MCF 10A (cell line): ENCODE results near the gene SLC34A2. TPM values are rescaled to one million over a fixed set of nuclear protein-coding genes. Genes with fewer than 3 reads are reported as not detected.

Experiments used
- BruUV-seq: library from RNA; stranded (reverse); fragments of 400-500 nt; replicated peaks from 2 replicates; lab custom pipeline; 2021; lab: Mats Ljungman, UMichigan
- CTCF ChIA-PET: fragments of 300-600 bp; sonication (Branson Sonifier 250); formaldehyde crosslinking; extraction: SDS; loops from one replicate; lab custom pipeline; 2021; ENCODE audit warnings: antibody characterized with exemption, inconsistent platforms; lab: Yijun Ruan, JAX
- POLR2A ChIA-PET: fragments of 300-600, 350-650 bp; sonication (Branson Sonifier 250); formaldehyde crosslinking; extraction: SDS; loops from one replicate; lab custom pipeline; 2020; ENCODE audit warnings: antibody characterized with exemption, inconsistent platforms; lab: Yijun Ruan, JAX
- DNase-seq: peaks from one replicate; pipeline ENCODE4 v3.0.0-alpha.2; 2018; ENCODE audit not compliant: unreplicated experiment
- H3K27ac Mint-ChIP-seq: one replicate; pipeline ENCODE4 v1.8.0; 2022; ENCODE audit warnings: mild to moderate bottlenecking, low read depth, mixed read lengths; ENCODE audit not compliant: unreplicated experiment
- H3K27me3 Mint-ChIP-seq: one replicate; pipeline ENCODE4 v1.8.0; 2022; ENCODE audit warnings: mixed read lengths; ENCODE audit not compliant: insufficient read depth, unreplicated experiment
- H3K36me3 Mint-ChIP-seq: one replicate; pipeline ENCODE4 v1.8.0; 2022; ENCODE audit warnings: mild to moderate bottlenecking, moderate library complexity, mixed read lengths; ENCODE audit not compliant: insufficient read depth, unreplicated experiment
- H3K4me1 Mint-ChIP-seq: one replicate; pipeline ENCODE4 v1.8.0; 2022; ENCODE audit warnings: mixed read lengths; ENCODE audit not compliant: insufficient read depth, unreplicated experiment
- H3K4me3 Mint-ChIP-seq: one replicate; pipeline ENCODE4 v1.8.0; 2022; ENCODE audit warnings: mild to moderate bottlenecking, moderate library complexity, mixed read lengths; ENCODE audit not compliant: unreplicated experiment
- H3K9me3 Mint-ChIP-seq: one replicate; pipeline ENCODE4 v1.8.0; 2022; ENCODE audit warnings: mixed read lengths; ENCODE audit not compliant: unreplicated experiment
- CTCF ChIP-seq: fragments of 200-600 bp; IDR thresholded peaks from one replicate; pipeline ENCODE4 v1.8.0; 2022; ENCODE audit warnings: antibody characterized with exemption, mild to moderate bottlenecking; ENCODE audit not compliant: unreplicated experiment
- intact Hi-C: fragments of 100-400 bp; cut with micrococcal nuclease; formaldehyde crosslinking; loops from 2 replicates; pipeline ENCODE4 v1.14.1; 2022
- total RNA-seq: library from RNA; stranded (reverse); gene quantifications from 2 replicates; pipeline ENCODE4 v1.2.3, GENCODE V29; 2022

The SLC34A2 gene
- total RNA-seq, 1 experiment from 2014 or later = not detected

- H3K27me3 Mint-ChIP-seq = no peaks in the 10 kb centered on the region
- no peaks in the 10 kb centered on the region for H3K36me3 Mint-ChIP-seq
- H3K27ac Mint-ChIP-seq = no peak overlapping the region
- no peak overlapping the region for H3K4me3 Mint-ChIP-seq
- ChIA-PET POLR2A (no interaction called here), CTCF (interaction anchor here (1.1 kb wide), 1 partner anchor 10 kb away, joined by 4 read pairs; no protein-coding TSS in a partner anchor)
- intact Hi-C loops = no loop called here
- no peak for TF ChIP-seq CTCF
- peak; percentile 26 for DNase-seq
- BruUV-seq = no TSS peak
- no peaks in the 10 kb centered on the region for H3K9me3 Mint-ChIP-seq
- H3K4me1 Mint-ChIP-seq = peaks cover 4% of the 10 kb centered on the region
These were observed 48.2 kb downstream of the SLC34A2 start for GRCh38 chr4:25703731-25704388.

GRCh38 chr4:25704516-25704915 is 48.9 kb downstream of the SLC34A2 start:
- Mint-ChIP-seq H3K9me3 (no peaks in the 10 kb centered on the region), H3K27ac (no peak overlapping the region), H3K4me1 (peaks cover 5% of the 10 kb centered on the region), H3K36me3 (no peaks in the 10 kb centered on the region), H3K27me3 (no peaks in the 10 kb centered on the region), H3K4me3 (no peak overlapping the region)
- intact Hi-C loops = no loop called here
- TF ChIP-seq CTCF = no peak
- DNase-seq = no peak
- POLR2A ChIA-PET = no interaction called here
- no TSS peak for BruUV-seq
- CTCF ChIA-PET = no interaction called here

- no peak for DNase-seq
- CTCF ChIA-PET = interaction anchor here (2.2 kb wide), 1 partner anchor 269 kb away, joined by 6 read pairs; no protein-coding TSS in a partner anchor
- H3K27me3 Mint-ChIP-seq = no peaks in the 10 kb centered on the region
- no TSS peak for BruUV-seq
- H3K36me3 Mint-ChIP-seq = no peaks in the 10 kb centered on the region
- no peak overlapping the region for H3K4me3 Mint-ChIP-seq
- no peak overlapping the region for H3K27ac Mint-ChIP-seq
- H3K4me1 Mint-ChIP-seq = peaks cover 5% of the 10 kb centered on the region
- no peaks in the 10 kb centered on the region for H3K9me3 Mint-ChIP-seq
- intact Hi-C loops = no loop called here
- POLR2A ChIA-PET = no interaction called here
- no peak for TF ChIP-seq CTCF
These were observed 55.0 kb downstream of the SLC34A2 start for GRCh38 chr4:25710637-25711036.

- intact Hi-C loops = no loop called here
These were observed 57.0 kb downstream of the SLC34A2 start for GRCh38 chr4:25712611-25713010.

More at GRCh38 chr4:25712611-25713010, 57.0 kb downstream of the SLC34A2 start:
- Mint-ChIP-seq H3K27ac (no peak overlapping the region), H3K9me3 (no peaks in the 10 kb centered on the region), H3K27me3 (no peaks in the 10 kb centered on the region), H3K4me3 (no peak overlapping the region), H3K36me3 (no peaks in the 10 kb centered on the region), H3K4me1 (peaks cover 5% of the 10 kb centered on the region)
- no TSS peak for BruUV-seq
- ChIA-PET POLR2A (no interaction called here), CTCF (interaction anchor here (1.2 kb wide), 1 partner anchor 181 kb away, joined by 3 read pairs; no protein-coding TSS in a partner anchor)
- TF ChIP-seq CTCF = no peak
- DNase-seq = no peak
